Fibroblast of lung (primary cell): Measurements from ENCODE around the gene PDX1.

Experiments
- EZH2 ChIP-seq: IDR thresholded peaks from 2 replicates; pipeline ENCODE4 v1.5.1; 2012; ENCODE audit warnings: low read length, control low read depth, mild to moderate bottlenecking; ENCODE audit errors: missing control alignments
- TF ChIP-seq, protein P1 (sequence below), 2 donors: IDR thresholded peaks in 1 of 2; conservative IDR thresholded peaks in 1 of 2; 1 replicate in 1 of 2; 2 replicates in 1 of 2; pipeline ENCODE4 v1.5.1; 2011 to 2012; ENCODE audit warnings: low read length in 2 of 2, control low read depth in 1 of 2, inconsistent platforms in 1 of 2, low read depth in 1 of 2, mild to moderate bottlenecking in 1 of 2

DNA sequence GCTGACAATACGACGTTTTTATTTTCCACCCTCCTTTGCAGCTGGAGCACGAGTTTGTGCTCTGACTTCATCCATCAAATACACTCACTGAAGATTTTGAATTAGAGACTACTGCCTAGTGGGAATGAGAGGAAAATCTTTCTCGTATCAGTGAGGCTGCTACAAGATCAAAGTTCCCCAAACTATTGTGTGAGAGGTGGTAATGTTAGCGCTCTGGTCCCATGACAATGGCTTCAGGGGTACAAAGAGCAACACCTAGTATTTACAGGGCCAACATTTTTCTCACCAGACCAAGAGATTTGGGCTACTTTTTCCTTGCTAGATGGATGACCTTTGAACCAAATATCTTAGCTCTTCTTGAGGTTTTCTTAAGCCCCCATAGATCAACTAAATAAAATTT, 30.3 kb upstream of the PDX1 start:
- TF ChIP-seq, protein P1, sequence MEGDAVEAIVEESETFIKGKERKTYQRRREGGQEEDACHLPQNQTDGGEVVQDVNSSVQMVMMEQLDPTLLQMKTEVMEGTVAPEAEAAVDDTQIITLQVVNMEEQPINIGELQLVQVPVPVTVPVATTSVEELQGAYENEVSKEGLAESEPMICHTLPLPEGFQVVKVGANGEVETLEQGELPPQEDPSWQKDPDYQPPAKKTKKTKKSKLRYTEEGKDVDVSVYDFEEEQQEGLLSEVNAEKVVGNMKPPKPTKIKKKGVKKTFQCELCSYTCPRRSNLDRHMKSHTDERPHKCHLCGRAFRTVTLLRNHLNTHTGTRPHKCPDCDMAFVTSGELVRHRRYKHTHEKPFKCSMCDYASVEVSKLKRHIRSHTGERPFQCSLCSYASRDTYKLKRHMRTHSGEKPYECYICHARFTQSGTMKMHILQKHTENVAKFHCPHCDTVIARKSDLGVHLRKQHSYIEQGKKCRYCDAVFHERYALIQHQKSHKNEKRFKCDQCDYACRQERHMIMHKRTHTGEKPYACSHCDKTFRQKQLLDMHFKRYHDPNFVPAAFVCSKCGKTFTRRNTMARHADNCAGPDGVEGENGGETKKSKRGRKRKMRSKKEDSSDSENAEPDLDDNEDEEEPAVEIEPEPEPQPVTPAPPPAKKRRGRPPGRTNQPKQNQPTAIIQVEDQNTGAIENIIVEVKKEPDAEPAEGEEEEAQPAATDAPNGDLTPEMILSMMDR (conservative IDR thresholded peaks at IDR 0.05 in 1 of 2, IDR thresholded peaks at IDR 0.05 in 1 of 2; ENCODE audit: low read depth in 1 of 2, low read length in 2 of 2), result no peak
- no peak for TF ChIP-seq EZH2
